NOMO-1 treated with DMSO at 0.1 percent for 48 hours (cell line): ENCODE data around the gene ECE2.

Source experiments
- DNase-seq: peaks from one replicate; lab custom pipeline; 2025; ENCODE audit not compliant: unreplicated experiment; lab: John Stamatoyannopoulos, UW

ECE2 gene

GRCh38 chr3:184308744-184309143 is 32.9 kb downstream of the ECE2 start:
- no peak for DNase-seq

GRCh38 chr3:184311633-184312032 is 35.8 kb downstream of the ECE2 start:
- no peak for DNase-seq

GRCh38 chr3:184314363-184314699 is 38.5 kb downstream of the ECE2 start, which contains the start of gene EIF4G1:
TSS of gene EIF4G1 (plus strand) at chr3:184314606. CDS start at chr3:184315797, 1,191 bp downstream.
- peak; percentile 94 for DNase-seq

GRCh38 chr3:184314700-184315542 is 39.1 kb downstream of the ECE2 start:
- DNase-seq: peak; percentile 68

- peak; percentile 39 for DNase-seq
Observed at GRCh38 chr3:184315543-184315867, 39.7 kb downstream of the ECE2 start.

GRCh38 chr3:184315871-184316661 is 40.2 kb downstream of the ECE2 start:
- DNase-seq: no peak

GRCh38 chr3:184316792-184317191 is 41.0 kb downstream of the ECE2 start:
- no peak for DNase-seq

- no peak for DNase-seq
Observed at GRCh38 chr3:184317201-184317600, 41.4 kb downstream of the ECE2 start.

- DNase-seq: peak; percentile 52
Observed at GRCh38 chr3:184320104-184320445, 44.3 kb downstream of the ECE2 start.

GRCh38 chr3:184321666-184322065 is 45.8 kb downstream of the ECE2 start:
- DNase-seq: no peak

GRCh38 chr3:184322731-184323487 is 47.1 kb downstream of the ECE2 start:
- DNase-seq: peak; percentile 99

- no peak for DNase-seq
Observed at GRCh38 chr3:184323696-184324095, 47.9 kb downstream of the ECE2 start.

GRCh38 chr3:184325269-184325668 is 49.4 kb downstream of the ECE2 start:
- no peak for DNase-seq

- no peak for DNase-seq
Observed at GRCh38 chr3:184325715-184326369, 50.0 kb downstream of the ECE2 start.

GRCh38 chr3:184327171-184327570 is 51.3 kb downstream of the ECE2 start:
- DNase-seq: no peak

- DNase-seq: no peak
Observed at GRCh38 chr3:184328516-184328915, 52.7 kb downstream of the ECE2 start.

GRCh38 chr3:184332370-184333090 is 56.7 kb downstream of the ECE2 start:
- DNase-seq: no peak

- no peak for DNase-seq
Observed at GRCh38 chr3:184333190-184333589, 57.4 kb downstream of the ECE2 start.

- DNase-seq: no peak
Observed at GRCh38 chr3:184333700-184334099, 57.9 kb downstream of the ECE2 start.

GRCh38 chr3:184334470-184335158 is 58.8 kb downstream of the ECE2 start:
- no peak for DNase-seq
